Neural crest cell (in vitro differentiated cells): ENCODE measurements around the gene AGBL1. TPM values are rescaled to one million over a fixed set of nuclear protein-coding genes. Genes with fewer than 3 reads are reported as not detected.

ENCODE experiments used
- DNase-seq: peaks from one replicate; pipeline ENCODE4 v3.0.0; 2021; ENCODE audit warnings: low read depth, mixed read lengths, low spot score
- H3K27ac Mint-ChIP-seq: one replicate; pipeline ENCODE4 v1.8.0; 2021; ENCODE audit warnings: mild to moderate bottlenecking, mixed read lengths; ENCODE audit not compliant: unreplicated experiment
- H3K27me3 Mint-ChIP-seq: 2 replicates; pipeline ENCODE4 v1.8.0; 2021; ENCODE audit warnings: low read depth, mild to moderate bottlenecking, mixed read lengths
- H3K36me3 Mint-ChIP-seq: 2 replicates; pipeline ENCODE4 v1.8.0; 2021; ENCODE audit warnings: low read depth, mild to moderate bottlenecking, mixed read lengths
- H3K4me1 Mint-ChIP-seq: 2 replicates; pipeline ENCODE4 v1.8.0; 2021; ENCODE audit warnings: mixed read lengths
- H3K4me3 Mint-ChIP-seq: one replicate; pipeline ENCODE4 v1.8.0; 2021; ENCODE audit warnings: mild to moderate bottlenecking, mixed read lengths
- H3K9me3 Mint-ChIP-seq: 2 replicates; pipeline ENCODE4 v1.8.0; 2021; ENCODE audit warnings: mixed read lengths
- total RNA-seq: library from RNA; stranded (reverse); gene quantifications from 2 replicates; pipeline ENCODE4 v1.2.1, GENCODE V29; 2021
- TF ChIP-seq, protein P1 (sequence below): fragments of 200-600 bp; sonication (generic); conservative IDR thresholded peaks from 2 replicates; pipeline ENCODE4 v1.5.0; 2021; ENCODE audit warnings: antibody characterized with exemption, mild to moderate bottlenecking

AGBL1 gene
- total RNA-seq, 1 donor from 2014 or later = 0.05 TPM

DNA sequence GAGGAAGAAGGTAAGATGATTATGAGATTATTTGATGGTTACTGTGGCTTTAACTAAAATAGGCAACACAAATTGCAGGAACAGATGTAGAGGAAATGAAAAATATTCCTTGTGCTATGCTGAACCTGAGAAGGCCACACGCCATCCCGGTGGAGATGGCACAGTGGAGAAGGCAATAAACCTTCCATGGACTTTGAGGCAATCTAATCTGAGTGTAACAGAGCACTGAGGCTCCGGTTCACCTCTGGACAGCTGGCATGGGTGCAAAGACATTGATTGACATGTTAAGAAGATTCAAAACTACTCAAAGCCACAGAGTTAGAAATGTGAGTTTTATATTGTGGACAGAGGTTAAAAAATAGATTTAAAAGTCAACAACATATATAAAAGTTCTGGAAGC lies 535.7 kb downstream of the AGBL1 start:
- TF ChIP-seq, protein P1, sequence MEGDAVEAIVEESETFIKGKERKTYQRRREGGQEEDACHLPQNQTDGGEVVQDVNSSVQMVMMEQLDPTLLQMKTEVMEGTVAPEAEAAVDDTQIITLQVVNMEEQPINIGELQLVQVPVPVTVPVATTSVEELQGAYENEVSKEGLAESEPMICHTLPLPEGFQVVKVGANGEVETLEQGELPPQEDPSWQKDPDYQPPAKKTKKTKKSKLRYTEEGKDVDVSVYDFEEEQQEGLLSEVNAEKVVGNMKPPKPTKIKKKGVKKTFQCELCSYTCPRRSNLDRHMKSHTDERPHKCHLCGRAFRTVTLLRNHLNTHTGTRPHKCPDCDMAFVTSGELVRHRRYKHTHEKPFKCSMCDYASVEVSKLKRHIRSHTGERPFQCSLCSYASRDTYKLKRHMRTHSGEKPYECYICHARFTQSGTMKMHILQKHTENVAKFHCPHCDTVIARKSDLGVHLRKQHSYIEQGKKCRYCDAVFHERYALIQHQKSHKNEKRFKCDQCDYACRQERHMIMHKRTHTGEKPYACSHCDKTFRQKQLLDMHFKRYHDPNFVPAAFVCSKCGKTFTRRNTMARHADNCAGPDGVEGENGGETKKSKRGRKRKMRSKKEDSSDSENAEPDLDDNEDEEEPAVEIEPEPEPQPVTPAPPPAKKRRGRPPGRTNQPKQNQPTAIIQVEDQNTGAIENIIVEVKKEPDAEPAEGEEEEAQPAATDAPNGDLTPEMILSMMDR = no peak
- H3K27ac Mint-ChIP-seq = no peak overlapping the region
- H3K36me3 Mint-ChIP-seq = no peaks in the 10 kb centered on the region
- no peak for DNase-seq
- H3K4me1 Mint-ChIP-seq = peaks cover 10% of the 10 kb centered on the region
- no peaks in the 10 kb centered on the region for H3K27me3 Mint-ChIP-seq
- H3K4me3 Mint-ChIP-seq = no peak overlapping the region
- H3K9me3 Mint-ChIP-seq = no peaks in the 10 kb centered on the region

DNA sequence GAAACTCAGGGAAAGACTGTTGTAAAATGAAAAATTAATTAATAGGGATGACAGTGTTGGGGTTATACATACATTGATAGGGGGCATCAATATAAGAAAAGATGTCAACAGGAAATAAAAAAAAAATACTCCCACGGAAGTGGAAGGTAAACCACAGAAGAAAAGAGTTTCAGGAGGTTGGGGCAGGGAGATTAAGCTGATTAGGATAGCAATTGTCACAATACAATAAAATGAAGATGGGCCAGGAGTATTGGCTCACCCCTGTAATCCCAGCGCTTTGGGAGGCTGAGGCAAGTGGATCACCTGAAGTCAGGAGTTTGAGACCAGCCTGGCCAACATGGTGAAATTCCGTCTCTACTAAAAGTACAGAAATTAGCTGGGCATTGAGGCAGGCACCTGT lies 536.1 kb downstream of the AGBL1 start:
- no peak for DNase-seq
- no peak overlapping the region for H3K4me3 Mint-ChIP-seq
- H3K4me1 Mint-ChIP-seq = peaks cover 14% of the 10 kb centered on the region
- no peaks in the 10 kb centered on the region for H3K27me3 Mint-ChIP-seq
- no peaks in the 10 kb centered on the region for H3K36me3 Mint-ChIP-seq
- no peaks in the 10 kb centered on the region for H3K9me3 Mint-ChIP-seq
- TF ChIP-seq, protein P1 = no peak
- H3K27ac Mint-ChIP-seq = no peak overlapping the region

DNA sequence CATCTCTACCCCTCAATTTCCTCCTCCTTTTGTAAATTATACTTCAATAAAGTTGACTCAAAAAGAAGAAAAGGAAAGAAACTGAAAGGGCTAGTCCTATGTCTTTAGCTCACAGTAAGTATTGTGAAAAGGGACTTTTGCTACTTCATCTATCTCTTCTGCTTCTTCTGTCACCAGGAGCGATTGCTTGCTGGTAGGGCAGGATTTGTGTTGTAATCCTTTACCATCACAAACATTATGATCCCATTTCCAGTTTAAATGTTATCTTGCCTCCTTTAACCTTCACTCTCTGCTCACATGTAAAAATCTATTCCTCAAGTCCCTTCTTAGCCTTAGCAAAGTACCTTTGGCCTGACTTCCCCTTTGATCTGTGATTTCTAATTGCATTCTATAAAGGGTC lies 537.1 kb downstream of the AGBL1 start:
- no peak overlapping the region for H3K27ac Mint-ChIP-seq
- H3K4me3 Mint-ChIP-seq = no peak overlapping the region
- no peak for DNase-seq
- H3K27me3 Mint-ChIP-seq = no peaks in the 10 kb centered on the region
- TF ChIP-seq, protein P1 = no peak
- no peaks in the 10 kb centered on the region for H3K36me3 Mint-ChIP-seq
- peaks cover 16% of the 10 kb centered on the region for H3K4me1 Mint-ChIP-seq
- H3K9me3 Mint-ChIP-seq = no peaks in the 10 kb centered on the region

DNA sequence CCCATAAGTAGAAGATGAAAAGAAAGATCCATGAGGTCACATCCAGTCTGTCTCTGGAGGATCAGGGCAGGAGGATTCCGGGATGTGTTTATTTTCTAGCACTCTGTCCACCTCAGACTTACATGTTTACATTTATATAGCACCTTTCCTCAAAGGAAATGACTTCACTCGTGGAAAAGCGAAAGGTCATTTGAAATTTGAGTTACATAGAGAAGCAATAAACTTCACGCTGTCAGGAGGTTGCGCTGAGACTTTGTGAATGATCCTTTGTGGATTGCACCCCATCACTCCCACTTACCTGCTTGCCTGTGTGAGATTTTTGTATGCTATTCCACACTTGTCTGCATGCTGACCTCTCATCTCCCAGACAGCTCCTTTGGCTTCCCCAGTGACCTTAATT lies 540.5 kb downstream of the AGBL1 start:
- H3K27me3 Mint-ChIP-seq = no peaks in the 10 kb centered on the region
- no peaks in the 10 kb centered on the region for H3K36me3 Mint-ChIP-seq
- TF ChIP-seq, protein P1 = no peak
- H3K27ac Mint-ChIP-seq = no peak overlapping the region
- H3K4me3 Mint-ChIP-seq = no peak overlapping the region
- no peak for DNase-seq
- H3K9me3 Mint-ChIP-seq = no peaks in the 10 kb centered on the region
- H3K4me1 Mint-ChIP-seq = peaks cover 16% of the 10 kb centered on the region

DNA sequence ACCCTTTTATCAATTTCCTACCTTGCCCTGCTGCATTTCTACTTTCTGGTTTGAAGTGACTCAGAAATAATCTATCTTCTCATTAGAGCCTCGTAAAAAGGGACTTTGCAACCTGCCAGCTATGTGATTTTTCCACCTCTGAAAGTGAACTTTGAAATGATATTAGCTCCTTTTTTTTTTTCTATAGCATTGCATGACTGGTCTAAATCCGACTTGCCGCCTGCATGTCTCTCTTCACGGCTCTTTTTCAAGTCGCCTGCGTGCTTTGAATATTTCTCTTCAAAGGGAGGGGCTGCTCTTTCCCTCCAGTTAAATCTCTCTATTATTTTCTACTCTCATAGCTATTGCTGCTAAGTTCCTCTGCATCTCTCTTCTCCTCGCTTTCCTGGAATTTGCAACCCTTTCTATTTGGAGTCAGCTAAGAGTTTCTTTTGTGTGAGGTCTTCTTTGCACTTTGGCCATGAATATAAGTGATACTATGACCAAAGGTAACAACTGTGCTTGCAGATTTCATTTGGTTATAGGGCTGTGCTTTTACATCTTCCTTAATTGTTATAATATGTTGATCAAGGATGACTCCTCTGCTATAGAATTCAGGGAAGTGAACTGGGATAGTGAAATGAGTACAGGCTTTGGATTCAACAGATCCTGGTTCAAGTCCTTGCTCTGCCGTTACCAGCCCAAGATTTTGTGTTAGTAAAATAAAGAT lies 541.1 kb downstream of the AGBL1 start:
- H3K27ac Mint-ChIP-seq = no peak overlapping the region
- H3K4me1 Mint-ChIP-seq = peaks cover 16% of the 10 kb centered on the region
- H3K36me3 Mint-ChIP-seq = no peaks in the 10 kb centered on the region
- no peaks in the 10 kb centered on the region for H3K27me3 Mint-ChIP-seq
- no peak overlapping the region for H3K4me3 Mint-ChIP-seq
- TF ChIP-seq, protein P1 = no peak
- DNase-seq = no peak
- no peaks in the 10 kb centered on the region for H3K9me3 Mint-ChIP-seq
